ENCODE data around the gene EVL. TPM values are rescaled to one million over a fixed set of nuclear protein-coding genes. Genes with fewer than 3 reads are reported as not detected.

EVL gene
- total and polyA plus RNA-seq, 2 of the 8 experiments (the other 6 are each of a cell fraction or from before 2014, with no cell fraction given): 30.7 to 64.6 TPM

DNA sequence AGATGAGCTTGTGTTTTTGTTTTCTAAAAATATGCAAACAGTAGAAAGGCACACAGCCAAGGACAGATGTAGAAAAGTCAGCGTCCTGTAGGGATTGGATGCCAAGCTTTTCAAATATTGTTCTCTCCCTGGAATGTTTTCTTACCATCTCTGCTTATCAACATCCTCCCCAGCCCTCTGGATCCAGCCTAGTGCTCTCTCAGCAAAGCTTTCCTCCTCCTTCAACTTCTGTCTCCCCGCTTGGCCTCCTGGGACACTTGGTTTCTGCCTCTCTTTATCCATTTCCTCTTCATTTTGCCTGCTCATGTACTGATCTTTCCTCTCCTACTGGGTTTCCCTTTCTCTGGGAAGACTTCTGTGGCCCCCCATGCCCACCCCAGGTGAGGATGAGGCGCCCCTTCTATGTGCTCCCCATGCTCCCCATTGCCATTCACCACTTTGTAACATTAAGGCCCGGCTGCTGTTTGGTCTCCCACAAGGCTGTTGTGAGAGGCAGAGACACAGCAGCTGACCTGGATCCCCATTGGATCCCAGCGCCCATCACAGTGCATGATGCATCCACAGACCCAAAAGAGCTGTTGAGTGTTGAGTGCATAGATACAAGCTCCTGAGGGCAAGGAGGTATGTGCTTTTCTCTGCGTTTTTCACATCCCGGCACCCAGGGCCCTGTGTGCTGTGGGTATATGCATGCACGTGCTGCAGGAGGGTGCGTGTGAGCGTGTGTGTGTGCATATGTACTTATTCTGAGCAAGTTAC lies 38.2 kb downstream of the EVL start (continued):
- TF ChIP-seq ZNF274 (IDR thresholded peaks at IDR 0.05; ENCODE audit: borderline replicate concordance, extremely low read depth, low read length): no peak
- no peak for TF ChIP-seq EZH2 (IDR thresholded peaks at IDR 0.05; ENCODE audit: low read depth, low read length, severe bottlenecking)
- TF ChIP-seq POU5F1 (IDR thresholded peaks at IDR 0.05; ENCODE audit: low read depth, low read length): no peak
- TF ChIP-seq, protein P1, sequence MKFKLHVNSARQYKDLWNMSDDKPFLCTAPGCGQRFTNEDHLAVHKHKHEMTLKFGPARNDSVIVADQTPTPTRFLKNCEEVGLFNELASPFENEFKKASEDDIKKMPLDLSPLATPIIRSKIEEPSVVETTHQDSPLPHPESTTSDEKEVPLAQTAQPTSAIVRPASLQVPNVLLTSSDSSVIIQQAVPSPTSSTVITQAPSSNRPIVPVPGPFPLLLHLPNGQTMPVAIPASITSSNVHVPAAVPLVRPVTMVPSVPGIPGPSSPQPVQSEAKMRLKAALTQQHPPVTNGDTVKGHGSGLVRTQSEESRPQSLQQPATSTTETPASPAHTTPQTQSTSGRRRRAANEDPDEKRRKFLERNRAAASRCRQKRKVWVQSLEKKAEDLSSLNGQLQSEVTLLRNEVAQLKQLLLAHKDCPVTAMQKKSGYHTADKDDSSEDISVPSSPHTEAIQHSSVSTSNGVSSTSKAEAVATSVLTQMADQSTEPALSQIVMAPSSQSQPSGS (IDR thresholded peaks at IDR 0.05; ENCODE audit: low read length): no peak
- TF ChIP-seq CBX5 (IDR thresholded peaks at IDR 0.05; ENCODE audit: low read depth, low read length): no peak
- no peak for TF ChIP-seq FOSL1 (IDR thresholded peaks at IDR 0.05; ENCODE audit: insufficient read depth, low read depth, low read length)

Data from H1 (cell line).